Small intestine (tissue), 7 donors: Measurements from ENCODE around the gene ZNF41. TPM values are rescaled to one million over a fixed set of nuclear protein-coding genes. Genes with fewer than 3 reads are reported as not detected.
"Not testable (repeated sequence)": the region's sequence is repeated elsewhere in the genome, so short reads cannot be mapped to it uniquely, and the experiment has no call there.

ENCODE experiments used
- DNase-seq, 2 donors: peaks; one replicate each; pipeline versions ENCODE4 v3.0.0 to v3.0.0-alpha.2; 2013
- FAIRE-seq: peaks from 2 replicates; lab custom pipeline; 2012; peaks lifted over from hg19 to GRCh38; lab: Jason Lieb, UNC
- H3K27ac ChIP-seq, 3 donors: one replicate each; pipeline ENCODE4 v1.5.1; 2013; ENCODE audit warnings: low read length in 2 of 3, mild to moderate bottlenecking in 2 of 3, control low read depth in 1 of 3, inconsistent platforms in 1 of 3, low read depth in 1 of 3, moderate library complexity in 1 of 3
- H3K27me3 ChIP-seq, 3 donors: one replicate each; pipeline ENCODE4 v1.6.1; 2013; ENCODE audit warnings: low read length in 3 of 3, inconsistent platforms in 1 of 3; ENCODE audit not compliant: control insufficient read depth in 3 of 3, insufficient read depth in 3 of 3
- H3K36me3 ChIP-seq, 3 donors: one replicate each; pipeline ENCODE4 v1.6.1; 2013; ENCODE audit warnings: low read length in 3 of 3, inconsistent platforms in 1 of 3, low read depth in 1 of 3, mild to moderate bottlenecking in 1 of 3, moderate library complexity in 1 of 3; ENCODE audit not compliant: control insufficient read depth in 3 of 3, insufficient read depth in 2 of 3
- H3K4me1 ChIP-seq, 3 donors: one replicate each; pipeline ENCODE4 v1.6.1; 2013; ENCODE audit warnings: low read length in 2 of 3, inconsistent platforms in 1 of 3, low read depth in 1 of 3, mild to moderate bottlenecking in 1 of 3, moderate library complexity in 1 of 3; ENCODE audit not compliant: control insufficient read depth in 3 of 3, insufficient read depth in 2 of 3
- H3K4me3 ChIP-seq, 3 donors: one replicate each; pipeline ENCODE4 v1.5.1; 2013; ENCODE audit warnings: low read length in 3 of 3, control low read depth in 1 of 3, inconsistent platforms in 1 of 3, low read depth in 1 of 3, mild to moderate bottlenecking in 1 of 3, moderate library complexity in 1 of 3
- H3K9me3 ChIP-seq, 2 donors: one replicate each; pipeline ENCODE4 v1.6.1; 2013; ENCODE audit warnings: low read depth in 1 of 2, low read length in 1 of 2; ENCODE audit not compliant: control insufficient read depth in 2 of 2, insufficient read depth in 1 of 2
- WGBS, 3 donors: extraction: QIAGEN DNeasy Blood & Tissue Kit; methylation state at CpG; one replicate each; pipeline ENCODE4 v1.1.7; 2013; 5-methylcytosine and 5-hydroxymethylcytosine counted together
- polyA plus RNA-seq, 4 donors: library from polyadenylated mRNA; stranded (reverse) in 3 of 4; unstranded in 1 of 4; fragments of 200-250 nt in 3 of 4; fragments of 120-200 nt in 1 of 4; gene quantifications; one replicate each; pipeline versions ENCODE4 v1.2.1 to v1.2.3, GENCODE V29; 2013
- donor health status: healthy with polysubstance abuse.
- donor health status: control.
- donor health status: control.
- donor health status: Bipolar disorder and iron deficiency.
- donor health status: healthy.

Gene ZNF41
- polyA plus RNA-seq, 4 donors, result 2.9 to 7.2 (median 3.1) TPM

- not testable (repeated sequence) for FAIRE-seq, H3K36me3 ChIP-seq, H3K27ac ChIP-seq, H3K4me1 ChIP-seq, H3K9me3 ChIP-seq, H3K27me3 ChIP-seq
- peak overlapping the region; percentile 22 to 40 (median 30) for H3K4me3 ChIP-seq
- 3 to 25% (median 13%) methylated on average over 13 to 43 of the region's 70 CpGs for WGBS, 3 donors
- peak in 1 of 2 donors; percentile 2 for DNase-seq
These were observed 30.3 kb upstream of the ZNF41 start for GRCh38 chrX:47513034-47513965.

- peak; percentile 51 for FAIRE-seq
- not testable (repeated sequence) for H3K4me1 ChIP-seq, DNase-seq
These were observed 29.4 kb upstream of the ZNF41 start for GRCh38 chrX:47512383-47512782.

GRCh38 chrX:47507153-47507867, 24.3 kb upstream of the ZNF41 start:
- DNase-seq (no peak), FAIRE-seq (no peak)
- H3K27ac ChIP-seq, result no peak overlapping the region
- H3K4me3 ChIP-seq, result no peak overlapping the region
- 39 to 80% (median 64%) methylated on average over 2 of the region's 2 CpGs for WGBS, 3 donors
- no peaks in the 10 kb centered on the region for H3K27me3 ChIP-seq
- no peaks in the 10 kb centered on the region for H3K4me1 ChIP-seq
- H3K36me3 ChIP-seq, result no peaks in the 10 kb centered on the region
- no peaks in the 10 kb centered on the region for H3K9me3 ChIP-seq

More at GRCh38 chrX:47512383-47512782, 29.4 kb upstream of the ZNF41 start:
- H3K27me3 ChIP-seq, H3K27ac ChIP-seq, H3K9me3 ChIP-seq, H3K36me3 ChIP-seq, H3K4me3 ChIP-seq: not testable (repeated sequence)
- WGBS, 3 donors, result 82 to 85% (median 85%) methylated on average over 4 of the region's 6 CpGs

- WGBS, 3 donors, result 58 to 75% (median 62%) methylated on average over 5 of the region's 5 CpGs
- Histone ChIP-seq H3K27me3 (no peaks in the 10 kb centered on the region), H3K4me3 (no peak overlapping the region), H3K4me1 (no peaks in the 10 kb centered on the region), H3K27ac (no peak overlapping the region), H3K36me3 (no peaks in the 10 kb centered on the region), H3K9me3 (no peaks in the 10 kb centered on the region)
- FAIRE-seq (no peak), DNase-seq (no peak)
These were observed 20.1 kb upstream of the ZNF41 start for GRCh38 chrX:47503151-47503550.

DNA sequence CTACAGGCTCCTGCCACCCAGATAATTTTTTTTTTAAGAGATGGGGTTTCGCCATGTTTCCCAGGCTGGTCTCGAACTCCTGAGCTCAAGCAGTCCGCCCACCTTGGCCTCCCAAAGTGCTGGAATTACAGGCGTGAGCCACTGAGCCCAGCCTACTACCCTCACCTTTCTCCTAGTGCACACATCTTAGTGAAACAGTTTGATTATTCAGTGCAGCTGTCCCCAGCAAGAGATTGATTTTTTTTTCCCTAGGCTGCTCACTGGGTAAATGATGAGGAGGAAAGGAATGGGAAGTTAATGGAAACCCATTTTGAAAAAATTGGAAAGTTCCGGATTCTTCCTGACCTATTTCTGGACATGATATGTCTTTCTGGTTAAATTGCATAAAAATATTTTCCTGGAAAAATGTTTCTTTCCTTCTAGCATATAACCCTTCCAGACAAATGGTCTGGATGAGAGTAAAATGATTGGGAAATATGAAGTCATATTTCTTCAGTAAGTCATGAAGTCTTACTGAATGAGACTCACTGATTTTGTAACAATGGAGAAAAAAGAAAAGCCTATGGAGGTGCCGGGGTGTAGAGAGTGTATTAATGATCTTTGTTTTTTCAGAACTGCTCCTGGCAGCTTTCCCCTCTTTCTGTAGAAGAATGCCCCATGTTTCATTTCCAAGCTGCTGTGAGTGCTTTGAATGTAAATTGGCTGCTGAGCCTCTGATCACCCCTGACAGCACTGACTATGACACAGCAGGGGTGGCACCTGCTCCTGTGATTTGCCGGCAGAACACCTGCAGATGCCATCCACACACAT, 19.5 kb upstream of the ZNF41 start:
- no peak for DNase-seq
- Histone ChIP-seq H3K4me1 (no peaks in the 10 kb centered on the region), H3K4me3 (no peak overlapping the region), H3K27ac (no peak overlapping the region), H3K36me3 (no peaks in the 10 kb centered on the region), H3K9me3 (no peaks in the 10 kb centered on the region), H3K27me3 (no peaks in the 10 kb centered on the region)
- no peak for FAIRE-seq
- 69 to 82% (median 79%) methylated on average over 7 of the region's 7 CpGs for WGBS, 3 donors

- Histone ChIP-seq H3K27me3 (no peaks in the 10 kb centered on the region), H3K27ac (no peak overlapping the region), H3K36me3 (no peaks in the 10 kb centered on the region), H3K4me3 (no peak overlapping the region), H3K9me3 (no peaks in the 10 kb centered on the region), H3K4me1 (no peaks in the 10 kb centered on the region)
- no peak for FAIRE-seq
- 32 to 46% (median 45%) methylated on average over 7 of the region's 7 CpGs for WGBS, 3 donors
- DNase-seq, result no peak
These were observed 18.4 kb upstream of the ZNF41 start for GRCh38 chrX:47501226-47502074.

- FAIRE-seq, result no peak
- no peak overlapping the region for H3K4me3 ChIP-seq
- DNase-seq, result no peak
- no peaks in the 10 kb centered on the region for H3K36me3 ChIP-seq
- no peak overlapping the region for H3K27ac ChIP-seq
- H3K9me3 ChIP-seq, result no peaks in the 10 kb centered on the region
- 77 to 91% (median 84%) methylated on average over 5 of the region's 5 CpGs for WGBS, 3 donors
- H3K4me1 ChIP-seq, result no peaks in the 10 kb centered on the region
- no peaks in the 10 kb centered on the region for H3K27me3 ChIP-seq
These were observed 17.5 kb upstream of the ZNF41 start for GRCh38 chrX:47500554-47500953.
